HT-29 (cell line): ENCODE data around the gene NTRK2. TPM values are rescaled to one million over a fixed set of nuclear protein-coding genes. Genes with fewer than 3 reads are reported as not detected.
"Not testable (repeated sequence)": the region's sequence is repeated elsewhere in the genome, so short reads cannot be mapped to it uniquely, and the experiment has no call there.

Source experiments
- DNase-seq: peaks from one replicate; pipeline ENCODE4 v3.0.0-alpha.2; 2015; ENCODE audit warnings: low spot score
- total RNA-seq: library from RNA; depleted of rRNA; stranded (reverse); fragments of >200 nt; shearing (Covaris generic); gene quantifications from 2 replicates; pipeline ENCODE4 v1.2.3, GENCODE V29; 2014

The NTRK2 gene
- total RNA-seq, 1 experiment from 2014 or later: not detected

- no peak for DNase-seq
Measured at GRCh38 chr9:84891924-84892323, 222.4 kb downstream of the NTRK2 start.

GRCh38 chr9:84893419-84894128, 224.0 kb downstream of the NTRK2 start:
- DNase-seq: no peak

DNA sequence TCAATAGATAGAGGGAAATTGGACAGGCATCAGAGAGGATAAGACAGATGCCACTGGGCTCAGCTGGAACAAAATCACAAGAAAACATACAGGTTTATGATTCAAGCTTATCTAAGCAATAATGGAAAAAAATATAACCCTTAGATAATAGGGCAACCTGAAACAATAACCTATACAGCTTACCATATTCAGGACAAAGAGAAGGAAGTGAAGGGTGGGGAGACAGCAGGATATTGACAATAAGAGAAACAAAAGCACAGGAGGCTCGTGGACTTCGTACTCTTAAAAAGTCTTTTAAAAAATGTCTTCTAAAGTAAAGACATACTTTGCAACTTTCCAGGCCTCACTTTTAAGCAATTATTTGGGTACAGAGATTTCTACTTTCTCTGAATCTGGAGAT, 225.3 kb downstream of the NTRK2 start:
- DNase-seq: no peak

DNA sequence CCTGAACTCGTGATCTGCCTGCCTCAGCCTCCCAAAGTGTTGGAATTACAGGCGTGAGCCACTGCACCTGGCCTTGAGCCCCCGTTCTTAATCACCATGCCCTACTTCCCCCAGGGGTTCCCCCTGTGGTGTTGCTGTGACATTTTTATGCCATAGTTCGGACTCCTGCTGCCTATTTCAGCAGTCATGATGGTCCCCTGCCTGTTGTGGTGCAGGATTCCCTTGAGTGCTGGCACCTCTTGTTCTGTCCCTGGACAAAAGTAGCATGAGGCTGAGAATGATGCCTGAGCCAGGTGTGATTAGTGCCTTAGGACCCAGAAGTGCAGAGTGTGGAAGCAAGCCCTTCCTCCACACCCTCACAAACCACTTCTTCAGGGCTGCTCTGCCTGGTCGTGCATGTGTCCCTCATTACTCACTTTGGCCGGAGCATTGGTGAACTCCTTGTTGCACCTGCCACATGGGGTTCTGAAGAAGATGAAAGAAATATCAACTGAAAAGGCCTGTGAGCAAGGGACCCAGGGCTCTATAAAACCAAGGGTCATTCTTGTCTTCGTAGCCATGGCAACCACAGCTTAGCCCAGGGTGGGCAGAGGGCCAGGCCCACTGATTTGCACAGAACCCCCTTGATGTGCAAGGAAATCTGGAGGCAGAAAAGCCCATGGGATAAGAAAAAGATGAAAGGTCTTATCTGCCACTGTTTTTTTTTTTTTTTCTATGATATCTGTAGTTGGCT, 228.0 kb downstream of the NTRK2 start:
- DNase-seq: no peak

DNA sequence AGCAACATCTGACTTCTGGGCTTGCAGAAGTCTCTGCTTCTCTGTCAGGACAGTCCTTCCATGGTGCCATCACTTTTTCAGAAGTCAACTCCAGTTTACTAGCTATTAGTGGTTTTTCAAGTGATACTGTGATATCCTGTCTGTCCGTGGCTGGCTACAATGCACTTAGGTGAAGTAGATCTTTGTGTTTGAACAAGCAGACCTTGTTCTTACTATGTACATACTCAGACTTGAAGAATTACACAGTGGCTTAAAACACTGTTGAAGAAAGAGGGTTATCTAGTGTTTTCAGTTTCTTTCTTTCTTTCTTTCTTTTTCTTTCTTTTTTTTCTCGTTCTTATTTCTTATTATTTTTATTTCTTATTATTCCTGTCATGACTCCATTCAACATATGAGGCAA, 228.7 kb downstream of the NTRK2 start:
- no peak for DNase-seq

- DNase-seq: not testable (repeated sequence)
Measured at GRCh38 chr9:84898618-84899017, 229.1 kb downstream of the NTRK2 start.

GRCh38 chr9:84899326-84899725, 229.8 kb downstream of the NTRK2 start:
- DNase-seq: no peak

DNA sequence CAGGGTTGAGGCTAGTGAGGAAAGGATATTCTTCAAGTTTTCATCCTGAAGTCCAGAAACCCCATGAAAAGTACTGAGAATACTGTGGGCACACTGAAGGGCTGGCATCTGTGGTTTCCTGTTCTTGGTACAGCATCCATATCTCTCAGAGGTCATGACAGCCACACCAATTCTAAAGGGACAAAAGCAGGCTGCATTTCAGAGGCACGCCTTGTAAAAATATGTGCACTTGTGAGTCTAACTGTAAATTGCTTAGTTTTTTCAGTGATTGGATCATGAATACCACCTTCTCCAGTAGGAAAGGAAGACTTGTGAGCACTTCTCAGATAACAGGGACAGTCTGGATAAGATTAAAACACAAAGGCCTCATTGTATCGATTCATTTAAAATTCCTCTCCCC, 230.9 kb downstream of the NTRK2 start:
- no peak for DNase-seq

DNA sequence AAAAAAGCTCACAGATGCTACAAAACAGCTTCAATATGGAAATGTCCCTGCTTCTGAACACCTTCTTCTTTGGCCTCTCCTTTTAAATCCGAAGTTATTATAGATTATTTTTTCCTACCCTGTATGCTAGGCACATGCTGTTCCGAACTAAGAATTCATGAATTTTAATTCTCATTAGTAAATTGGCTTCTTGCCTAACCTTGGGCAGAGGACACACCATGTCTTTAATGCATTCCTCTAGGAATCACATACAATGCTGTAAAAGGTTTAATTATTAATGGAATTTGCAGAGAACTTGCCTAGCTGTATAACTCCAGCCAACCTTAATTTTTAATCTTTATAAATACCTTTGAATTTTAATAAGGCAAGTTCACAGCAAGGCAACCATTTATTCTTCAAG, 234.4 kb downstream of the NTRK2 start:
- no peak for DNase-seq

GRCh38 chr9:84916769-84917168, 247.2 kb downstream of the NTRK2 start:
- DNase-seq: no peak

DNA sequence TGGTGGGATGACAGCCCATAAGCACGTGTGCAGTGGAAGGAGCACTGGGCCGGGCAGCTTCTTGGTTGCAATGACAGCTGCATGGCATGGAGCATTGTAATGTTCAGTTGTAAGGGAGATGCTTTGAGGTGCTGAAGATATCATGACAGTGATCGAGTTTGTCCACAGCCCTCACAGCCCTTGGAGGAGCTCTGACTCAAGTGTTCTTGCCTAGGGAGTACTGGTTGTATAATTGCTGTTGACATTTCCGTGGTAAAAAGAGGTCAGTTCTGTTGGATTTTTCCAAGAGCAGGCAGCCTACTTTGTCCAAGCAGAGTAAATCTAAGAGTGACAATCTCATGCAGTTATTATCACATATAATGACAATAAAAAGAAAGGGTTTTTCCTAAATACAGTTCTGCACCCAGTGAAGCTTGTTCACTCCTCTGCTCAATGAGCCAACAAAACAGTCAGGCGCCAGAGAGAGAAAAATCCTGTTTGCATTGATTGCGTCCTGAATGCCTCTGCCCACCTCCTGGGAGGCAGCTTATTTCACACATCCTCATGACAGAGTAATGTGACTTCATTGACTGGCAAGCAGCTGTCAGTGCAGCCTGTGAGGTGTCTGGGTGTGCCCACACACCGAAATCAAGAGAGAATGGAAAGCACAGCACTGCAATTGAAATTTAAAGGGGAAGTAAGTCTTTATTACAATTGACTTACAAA, 248.0 kb downstream of the NTRK2 start:
- DNase-seq: no peak

- no peak for DNase-seq
Measured at GRCh38 chr9:84919440-84919839, 249.9 kb downstream of the NTRK2 start.

GRCh38 chr9:84921175-84921574, 251.6 kb downstream of the NTRK2 start:
- no peak for DNase-seq

- no peak for DNase-seq
Measured at GRCh38 chr9:84922051-84922450, 252.5 kb downstream of the NTRK2 start.

- no peak for DNase-seq
Measured at GRCh38 chr9:84924266-84924665, 254.7 kb downstream of the NTRK2 start.

DNA sequence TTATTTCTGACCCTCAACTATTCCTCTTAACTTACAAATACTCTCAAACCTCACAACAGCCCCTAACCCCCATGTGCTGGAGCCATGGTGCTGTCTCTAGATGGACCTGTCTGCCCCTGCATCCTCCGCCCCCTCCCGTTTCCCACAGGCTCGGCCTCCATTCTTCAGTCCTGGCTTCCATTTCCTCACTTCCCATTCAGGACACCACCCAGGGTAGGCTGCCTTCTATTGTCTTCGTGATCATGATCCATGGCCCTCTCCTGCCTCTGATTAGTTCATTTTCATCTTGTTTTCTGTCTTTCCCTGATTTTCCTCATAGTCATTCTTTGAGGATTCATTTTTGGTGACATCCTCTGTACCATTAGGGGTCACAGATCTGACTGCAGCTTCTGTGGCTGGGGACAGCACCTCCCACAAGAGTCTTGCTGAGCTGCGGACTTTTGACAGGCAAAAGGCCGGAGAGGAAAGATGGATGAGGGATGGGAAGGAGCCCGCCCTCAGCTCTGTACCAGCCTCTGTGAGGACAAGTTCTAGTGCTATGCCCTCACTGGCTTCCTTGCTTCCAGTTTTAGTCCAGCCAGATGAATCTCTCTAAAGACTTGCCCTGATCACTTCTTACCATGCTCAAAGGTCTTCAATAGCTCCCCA, 255.8 kb downstream of the NTRK2 start:
- DNase-seq: no peak

- DNase-seq: no peak
Measured at GRCh38 chr9:84926793-84927192, 257.3 kb downstream of the NTRK2 start.

GRCh38 chr9:84928419-84928818, 258.9 kb downstream of the NTRK2 start:
- no peak for DNase-seq

DNA sequence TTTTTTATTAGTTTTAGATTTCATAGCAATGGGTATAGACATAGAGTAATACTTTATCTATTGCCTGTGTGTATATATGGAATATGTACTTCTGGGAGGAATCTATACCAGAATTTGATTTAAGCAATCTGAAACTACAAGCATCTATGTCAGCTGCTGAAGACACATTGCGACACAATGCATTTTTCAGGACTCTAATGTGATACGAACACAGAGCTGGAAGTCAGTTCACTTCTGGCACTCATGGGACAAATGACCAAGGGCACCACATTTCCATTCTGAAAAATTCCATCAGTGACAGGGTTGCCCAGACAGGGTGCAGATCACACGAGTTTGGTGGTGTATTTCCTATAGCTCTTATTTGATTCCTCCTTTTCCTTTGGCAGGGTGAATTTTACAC, 259.5 kb downstream of the NTRK2 start:
- DNase-seq: no peak

DNA sequence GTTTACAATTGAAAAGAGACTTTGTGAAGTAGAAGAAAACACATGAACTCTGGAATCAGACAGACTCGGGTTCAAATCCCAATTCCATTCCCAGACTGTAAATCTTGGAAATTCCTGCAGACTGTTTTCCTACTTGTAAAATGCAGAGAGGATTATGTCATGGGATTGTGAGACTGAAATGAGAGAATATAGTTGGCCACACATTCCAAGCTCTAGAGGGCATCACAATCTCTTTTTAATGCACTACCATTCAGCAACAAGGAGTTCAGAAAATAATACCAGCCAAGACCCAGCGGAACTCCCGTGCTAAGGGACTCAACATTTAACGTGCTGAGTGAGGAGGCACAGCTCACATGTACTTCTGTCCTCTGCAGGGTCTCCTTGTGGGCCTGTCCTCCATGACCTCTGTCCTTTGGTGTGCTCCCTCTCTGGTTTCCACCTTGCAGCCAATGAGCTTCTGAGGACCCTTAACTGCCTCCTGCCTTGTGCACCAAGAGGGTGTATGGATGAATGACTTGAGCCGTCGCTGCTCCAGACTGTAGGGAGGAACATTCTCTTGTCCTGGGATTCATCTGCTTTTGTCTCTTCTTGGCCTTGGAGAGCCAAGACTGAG, 263.5 kb downstream of the NTRK2 start:
- DNase-seq: peak; percentile 21

- no peak for DNase-seq
Measured at GRCh38 chr9:84935528-84936117, 266.1 kb downstream of the NTRK2 start.
